GM21619 (cell line): Measurements from ENCODE around the gene SDF4.

Experiments
- ATAC-seq: cut with Tn5 transposase; IDR thresholded peaks from one replicate; pipeline ENCODE4 v1.9.1; 2021; ENCODE audit not compliant: unreplicated experiment

SDF4 gene

GRCh38 chr1:1168451-1169411 is 63.1 kb downstream of the SDF4 start:
- no peak for ATAC-seq

GRCh38 chr1:1167841-1168450 is 63.9 kb downstream of the SDF4 start:
- no peak for ATAC-seq

GRCh38 chr1:1167398-1167821 is 64.4 kb downstream of the SDF4 start:
- no peak for ATAC-seq
